RPMI7951 (cell line): Measurements from ENCODE around the gene PJA2. TPM values are rescaled to one million over a fixed set of nuclear protein-coding genes. Genes with fewer than 3 reads are reported as not detected.

Experiments used
- DNase-seq: peaks from one replicate; pipeline ENCODE4 v3.0.0-alpha.2; 2012; ENCODE audit warnings: low read depth
- total RNA-seq: library from RNA; depleted of rRNA; stranded (reverse); fragments of >200 nt; shearing (Covaris generic); gene quantifications from 2 replicates; pipeline ENCODE4 v1.2.3, GENCODE V29; 2014

Gene PJA2
- total RNA-seq, 1 experiment from 2014 or later = 55.8 TPM

- peak; percentile 74 for DNase-seq
Observed at GRCh38 chr5:109408991-109409843, 557 bp downstream of the PJA2 start.

- DNase-seq = no peak
Observed at GRCh38 chr5:109407913-109408312, 1.9 kb downstream of the PJA2 start.

GRCh38 chr5:109406719-109407118 is 3.1 kb downstream of the PJA2 start:
- DNase-seq = no peak

- DNase-seq = no peak
Observed at GRCh38 chr5:109404428-109404960, 5.3 kb downstream of the PJA2 start.

- DNase-seq = no peak
Observed at GRCh38 chr5:109403469-109403868, 6.3 kb downstream of the PJA2 start.

GRCh38 chr5:109399092-109399759 is 10.5 kb downstream of the PJA2 start:
- DNase-seq = no peak

GRCh38 chr5:109396965-109397364 is 12.8 kb downstream of the PJA2 start:
- DNase-seq = no peak

GRCh38 chr5:109394806-109395205 is 15.0 kb downstream of the PJA2 start:
- DNase-seq = no peak

- no peak for DNase-seq
Observed at GRCh38 chr5:109390188-109390587, 19.6 kb downstream of the PJA2 start.

GRCh38 chr5:109388407-109388806 is 21.4 kb downstream of the PJA2 start:
- peak; percentile 31 for DNase-seq

GRCh38 chr5:109387408-109387974 is 22.3 kb downstream of the PJA2 start:
- DNase-seq = no peak

GRCh38 chr5:109378095-109378494 is 31.7 kb downstream of the PJA2 start:
- DNase-seq = no peak

- DNase-seq = peak; percentile 3
Observed at GRCh38 chr5:109374625-109375024, 35.1 kb downstream of the PJA2 start.

GRCh38 chr5:109373932-109374331 is 35.8 kb downstream of the PJA2 start:
- DNase-seq = no peak

GRCh38 chr5:109370343-109370742 is 39.4 kb downstream of the PJA2 start:
- no peak for DNase-seq

- DNase-seq = no peak
Observed at GRCh38 chr5:109365653-109366052, 44.1 kb downstream of the PJA2 start.

GRCh38 chr5:109364977-109365376 is 44.8 kb downstream of the PJA2 start:
- DNase-seq = no peak

GRCh38 chr5:109359642-109360041 is 50.1 kb downstream of the PJA2 start:
- DNase-seq = no peak

- DNase-seq = no peak
Observed at GRCh38 chr5:109357807-109358206, 52.0 kb downstream of the PJA2 start.

- peak; percentile 4 for DNase-seq
Observed at GRCh38 chr5:109354761-109355160, 55.0 kb downstream of the PJA2 start.

GRCh38 chr5:109351988-109352864 is 57.5 kb downstream of the PJA2 start:
- DNase-seq = no peak
